IMR-90 (cell line): ENCODE data around the gene GLIPR1. TPM values are rescaled to one million over a fixed set of nuclear protein-coding genes. Genes with fewer than 3 reads are reported as not detected.

Source experiments
- ATAC-seq: fragments of 200-7000 bp; cut with Tn5 transposase; 2 replicates; pipeline ENCODE4 v1.9.1; 2020; ENCODE audit warnings: low read depth, mild to moderate bottlenecking, moderate library complexity
- BruUV-seq: library from RNA; stranded (reverse); fragments of 400-500 nt; replicated peaks from 2 replicates; lab custom pipeline; 2021; lab: Mats Ljungman, UMichigan
- CTCF ChIA-PET: fragments of 300-600 bp; formaldehyde crosslinking; extraction: SDS; loops from one replicate; lab custom pipeline; 2021; ENCODE audit warnings: antibody characterized with exemption; lab: Yijun Ruan, JAX
- POLR2A ChIA-PET: fragments of 300-600 bp; sonication (Branson Sonifier 250); formaldehyde crosslinking; loops from one replicate; lab custom pipeline; 2022; ENCODE audit warnings: antibody characterized with exemption; ENCODE audit not compliant: unreplicated experiment; lab: Charles Lee
- DNase-seq: peaks from one replicate; pipeline ENCODE4 v3.0.0; 2013
- H2AFZ ChIP-seq: replicated peaks from 2 replicates; pipeline ENCODE3; 2013; ENCODE audit warnings: low read length, mild to moderate bottlenecking; ENCODE audit not compliant: poor library complexity
- H2AK5ac ChIP-seq: 2 replicates; pipeline ENCODE4 v1.6.1; 2013; ENCODE audit warnings: low read depth, low read length, inconsistent platforms
- H2AK9ac ChIP-seq: replicated peaks from 2 replicates; pipeline ENCODE3; 2013; ENCODE audit warnings: mild to moderate bottlenecking, low read depth, low read length, moderate library complexity; ENCODE audit not compliant: poor library complexity
- H2BK120ac ChIP-seq: 2 replicates; pipeline ENCODE4 v1.6.1; 2013; ENCODE audit warnings: low read depth, low read length, inconsistent platforms
- H2BK15ac ChIP-seq: 3 replicates; pipeline ENCODE4 v1.6.1; 2013; ENCODE audit warnings: low read depth, low read length, inconsistent platforms
- H2BK20ac ChIP-seq: 2 replicates; pipeline ENCODE4 v1.6.1; 2013; ENCODE audit warnings: low read depth, mild to moderate bottlenecking, inconsistent platforms, low read length, moderate library complexity
- H2BK5ac ChIP-seq: 2 replicates; pipeline ENCODE4 v1.6.1; 2013; ENCODE audit warnings: mild to moderate bottlenecking, low read depth, low read length, inconsistent platforms; ENCODE audit not compliant: poor library complexity, severe bottlenecking
- H3K14ac ChIP-seq: replicated peaks from 2 replicates; pipeline ENCODE4 v1.6.1; 2013; ENCODE audit warnings: low read depth, low read length, inconsistent platforms
- H3K18ac ChIP-seq: 2 replicates; pipeline ENCODE4 v1.6.1; 2013; ENCODE audit warnings: low read depth, low read length, control low read depth
- H3K23ac ChIP-seq: 2 replicates; pipeline ENCODE4 v1.6.1; 2013; ENCODE audit warnings: low read depth, low read length, inconsistent platforms
- H3K27ac ChIP-seq: 2 replicates; pipeline ENCODE4 v1.5.1; 2013; ENCODE audit warnings: mild to moderate bottlenecking, control low read depth, low read length; ENCODE audit not compliant: insufficient read depth
- H3K27me3 ChIP-seq: 2 replicates; pipeline ENCODE4 v1.6.1; 2013; ENCODE audit warnings: low read length; ENCODE audit not compliant: control insufficient read depth, insufficient read depth
- H3K36me3 ChIP-seq: 2 replicates; pipeline ENCODE4 v1.6.1; 2013; ENCODE audit warnings: low read length, mixed read lengths; ENCODE audit not compliant: control insufficient read depth, insufficient read depth
- H3K4ac ChIP-seq: 2 replicates; pipeline ENCODE4 v1.6.1; 2013; ENCODE audit warnings: low read depth, low read length, inconsistent platforms
- H3K4me1 ChIP-seq: 2 replicates; pipeline ENCODE4 v1.6.1; 2013; ENCODE audit warnings: low read length, mixed read lengths; ENCODE audit not compliant: control insufficient read depth, insufficient read depth
- H3K4me2 ChIP-seq: 2 replicates; pipeline ENCODE4 v1.6.1; 2013; ENCODE audit warnings: low read depth, mild to moderate bottlenecking, control low read depth, low read length, moderate library complexity
- H3K4me3 ChIP-seq: 2 replicates; pipeline ENCODE4 v1.5.1; 2013; ENCODE audit warnings: low read depth, mild to moderate bottlenecking, control low read depth, low read length, moderate library complexity; ENCODE audit not compliant: insufficient read depth
- H3K56ac ChIP-seq: 2 replicates; pipeline ENCODE4 v1.6.1; 2013; ENCODE audit warnings: low read length, inconsistent platforms; ENCODE audit not compliant: insufficient read depth; ENCODE audit errors: extremely low read depth
- H3K79me1 ChIP-seq, 2 experiments: 2 replicates each; pipeline ENCODE4 v1.6.1; 2013; ENCODE audit warnings: low read length in 2 of 2, inconsistent platforms in 1 of 2, low read depth in 1 of 2
- H3K9ac ChIP-seq: 2 replicates; pipeline ENCODE4 v1.6.1; 2013; ENCODE audit warnings: low read depth, low read length, control low read depth
- H3K9me1 ChIP-seq: 2 replicates; pipeline ENCODE4 v1.6.1; 2013; ENCODE audit warnings: low read length, inconsistent platforms; ENCODE audit not compliant: insufficient read depth
- H3K9me3 ChIP-seq: 2 replicates; pipeline ENCODE4 v1.6.1; 2013; ENCODE audit warnings: low read length; ENCODE audit not compliant: control insufficient read depth, insufficient read depth
- H4K20me1 ChIP-seq: 2 replicates; pipeline ENCODE4 v1.6.1; 2013; ENCODE audit warnings: low read length, inconsistent platforms; ENCODE audit not compliant: insufficient read depth
- H4K5ac ChIP-seq: 2 replicates; pipeline ENCODE4 v1.6.1; 2013; ENCODE audit warnings: mild to moderate bottlenecking, low read depth, low read length, control low read depth
- H4K8ac ChIP-seq, 2 experiments: 2 replicates each; pipeline ENCODE4 v1.6.1; 2013; ENCODE audit warnings: low read depth in 2 of 2, low read length in 2 of 2, control low read depth in 1 of 2, inconsistent platforms in 1 of 2
- H4K91ac ChIP-seq: 2 replicates; pipeline ENCODE4 v1.6.1; 2013; ENCODE audit warnings: low read depth, low read length, inconsistent platforms; ENCODE audit not compliant: insufficient read depth
- BHLHE40 ChIP-seq: fragments of 150-350 bp; IDR thresholded peaks from 2 replicates; pipeline ENCODE4 v1.6.1; 2016; ENCODE audit warnings: mild to moderate bottlenecking, low read depth, low read length
- CEBPB ChIP-seq: IDR thresholded peaks from 2 replicates; pipeline ENCODE4 v1.6.1; 2012; ENCODE audit warnings: low read depth, low read length, improper control_type of control experiment
- CHD1 ChIP-seq: IDR thresholded peaks from 2 replicates; pipeline ENCODE4 v1.6.1; 2012; ENCODE audit warnings: low read depth, low read length, improper control_type of control experiment
- FOS ChIP-seq: fragments of 150-350 bp; IDR thresholded peaks from 2 replicates; pipeline ENCODE4 v1.6.1; 2016; ENCODE audit warnings: low read depth, low read length
- MAFK ChIP-seq: IDR thresholded peaks from 2 replicates; pipeline ENCODE4 v1.6.1; 2012; ENCODE audit warnings: low read depth, low read length, improper control_type of control experiment
- MAZ ChIP-seq: IDR thresholded peaks from 2 replicates; pipeline ENCODE4 v1.6.1; 2012; ENCODE audit warnings: low read depth, mild to moderate bottlenecking, low read length, improper control_type of control experiment, moderate library complexity, borderline replicate concordance
- MXI1 ChIP-seq: IDR thresholded peaks from 2 replicates; pipeline ENCODE4 v1.6.1; 2012; ENCODE audit warnings: low read depth, mild to moderate bottlenecking, low read length, moderate library complexity, borderline replicate concordance
- POLR2A ChIP-seq: IDR thresholded peaks from 2 replicates; pipeline ENCODE4 v1.6.1; 2012; ENCODE audit warnings: mild to moderate bottlenecking, low read depth, low read length
- RCOR1 ChIP-seq: IDR thresholded peaks from 2 replicates; pipeline ENCODE4 v1.6.1; 2012; ENCODE audit warnings: mild to moderate bottlenecking, low read length, improper control_type of control experiment; ENCODE audit not compliant: insufficient replicate concordance
- RFX5 ChIP-seq: IDR thresholded peaks from 2 replicates; pipeline ENCODE4 v1.8.0; 2012; ENCODE audit warnings: low read depth, mild to moderate bottlenecking, low read length, moderate library complexity
- SMC3 ChIP-seq: fragments of 150-350 bp; IDR thresholded peaks from 2 replicates; pipeline ENCODE4 v1.6.1; 2016; ENCODE audit warnings: low read depth, mild to moderate bottlenecking, antibody characterized with exemption, low read length, moderate library complexity
- WGBS, 2 experiments: methylation state at CpG; one replicate each; pipeline versions ENCODE4 v1.1.5 to v1.1.7; 2013; ENCODE audit warnings: missing lambda C conversion rate in 2 of 2; ENCODE audit not compliant: insufficient read length in 1 of 2; ENCODE audit errors: extremely low coverage in 2 of 2; 5-methylcytosine and 5-hydroxymethylcytosine counted together
- dilution Hi-C: fragments of 300-500 bp; cut with HindIII; formaldehyde crosslinking; loops from one replicate; pipeline ENCODE4 v1.14.3; 2018; ENCODE audit warnings: low sequenced_read_pairs; ENCODE audit not compliant: unreplicated experiment
- in situ Hi-C: fragments of 300-500 bp; cut with MboI; formaldehyde crosslinking; loops from 3 replicates; pipeline ENCODE4 v1.14.3; 2019; ENCODE audit warnings: low sequenced_read_pairs, inconsistent platforms, mixed read lengths
- intact Hi-C: fragments of 100-400 bp; cut with micrococcal nuclease; formaldehyde crosslinking; loops from 2 replicates; pipeline ENCODE4 v1.10.0; 2022
- polyA plus RNA-seq, 3 experiments: library from polyadenylated mRNA; depleted of rRNA; stranded (reverse); fragments of >200 nt; gene quantifications; 2 replicates each; pipeline ENCODE4 v1.2.3, GENCODE V29; 2012; ENCODE audit warnings: low replicate concordance in 1 of 3
- total RNA-seq: library from RNA; depleted of rRNA; stranded (reverse); fragments of >200 nt; gene quantifications from 2 replicates; pipeline ENCODE4 v1.2.3, GENCODE V29; 2012
- TF ChIP-seq, protein P1 (sequence below): fragments of 150-350 bp; IDR thresholded peaks from 2 replicates; pipeline ENCODE4 v1.6.1; 2016; ENCODE audit warnings: low read depth, mild to moderate bottlenecking, low read length, moderate library complexity, borderline replicate concordance
- TF ChIP-seq, protein P2 (sequence below): fragments of 150-350 bp; IDR thresholded peaks from 2 replicates; pipeline ENCODE4 v1.6.1; 2017; ENCODE audit warnings: mild to moderate bottlenecking, antibody characterized with exemption, low read length, low read depth
- TF ChIP-seq, protein P3 (sequence below): conservative IDR thresholded peaks from 2 replicates; pipeline ENCODE4 v1.5.1; 2012; ENCODE audit warnings: mild to moderate bottlenecking, low read depth, low read length, improper control_type of control experiment

The GLIPR1 gene
- total and polyA plus RNA-seq, 2 of the 4 experiments (the other 2 are of a cell fraction) = 268 to 327 TPM

DNA sequence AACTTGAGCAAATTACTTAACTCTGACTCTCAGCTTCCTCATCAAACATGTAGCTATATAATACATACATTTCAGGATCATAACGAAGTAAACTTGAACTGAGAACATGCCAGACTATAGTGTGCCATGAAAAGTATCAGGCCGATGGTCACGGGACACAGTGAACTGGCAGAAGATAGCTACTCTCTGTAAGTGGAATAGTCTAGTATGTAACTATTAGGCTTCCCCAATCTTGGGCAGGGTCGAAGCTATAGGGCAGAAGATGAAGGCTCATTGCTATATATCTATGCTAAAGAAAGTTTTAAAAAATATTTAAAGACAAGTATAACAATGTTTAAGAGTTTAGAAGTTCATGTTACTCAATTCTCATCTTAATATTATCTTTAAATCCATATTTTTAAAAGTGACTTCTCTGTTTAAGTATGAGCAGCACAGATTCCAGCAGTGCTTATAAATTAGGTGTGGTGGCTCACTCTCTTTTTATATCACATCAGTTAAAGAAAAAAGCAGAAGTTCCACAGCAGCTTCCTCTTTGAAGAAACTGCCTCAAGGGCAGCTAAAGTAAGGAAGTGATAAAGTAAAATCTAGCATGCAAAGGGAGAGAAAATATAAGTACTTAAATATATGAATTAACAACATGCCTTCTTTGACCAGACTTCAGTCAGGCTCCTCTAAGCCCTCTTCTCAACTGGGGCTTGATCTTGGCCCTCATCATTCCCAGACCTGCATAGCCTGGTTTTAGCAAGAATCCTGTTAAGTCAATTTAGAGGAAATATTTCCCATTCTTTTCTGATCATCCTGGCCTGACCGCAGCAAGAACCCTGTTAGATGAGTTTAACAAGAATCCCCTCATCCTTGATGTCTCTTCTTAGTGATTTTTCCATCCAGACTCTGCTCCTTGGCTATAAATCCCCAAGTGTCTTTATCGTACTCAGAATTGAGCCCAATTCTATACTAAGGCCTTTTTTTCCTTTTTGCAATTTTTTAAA lies 8.4 kb upstream of the GLIPR1 start:
- no peak overlapping the region for H2AK5ac ChIP-seq
- no peak overlapping the region for H3K4me2 ChIP-seq
- ATAC-seq (no peak), DNase-seq (no peak)
- no peak overlapping the region for H2AK9ac ChIP-seq
- WGBS, 2 experiments = 80% methylated on average over 1 of the region's 6 CpGs; no CpG with 5 or more reads in 1 of the 2 experiments
- H3K27ac ChIP-seq = no peak overlapping the region
- no peak overlapping the region for H2BK5ac ChIP-seq
- no peak overlapping the region for H3K4ac ChIP-seq
- H2BK20ac ChIP-seq = no peak overlapping the region
- H3K9me3 ChIP-seq = no peaks in the 10 kb centered on the region
- H3K36me3 ChIP-seq = no peaks in the 10 kb centered on the region
- no peak overlapping the region for H2BK120ac ChIP-seq
- ChIA-PET CTCF (no interaction called here), POLR2A (no interaction called here)
- H3K23ac ChIP-seq = no peak overlapping the region
- H3K4me3 ChIP-seq = no peak overlapping the region
- no peaks in the 10 kb centered on the region for H4K20me1 ChIP-seq
- H4K5ac ChIP-seq = no peak overlapping the region
- H3K9me1 ChIP-seq = no peaks in the 10 kb centered on the region
- no peaks in the 10 kb centered on the region for H3K79me1 ChIP-seq
- intact Hi-C loops (no loop called here), dilution Hi-C loops (no loop called here), in situ Hi-C loops (no loop called here)
- no peak overlapping the region for H2BK15ac ChIP-seq
- no peak overlapping the region for H3K56ac ChIP-seq
- H2AFZ ChIP-seq = no peak overlapping the region
- no peak overlapping the region for H3K14ac ChIP-seq
- H4K8ac ChIP-seq = no peak overlapping the region
- H3K9ac ChIP-seq = no peak overlapping the region
- no peak overlapping the region for H3K18ac ChIP-seq
- H3K27me3 ChIP-seq = no peaks in the 10 kb centered on the region
- no TSS peak for BruUV-seq
- H4K91ac ChIP-seq = no peak overlapping the region
- H3K4me1 ChIP-seq = no peaks in the 10 kb centered on the region
- no peak for TF ChIP-seq RCOR1
- no peak for TF ChIP-seq CEBPB
- TF ChIP-seq CHD1 = no peak
- TF ChIP-seq, protein P1, sequence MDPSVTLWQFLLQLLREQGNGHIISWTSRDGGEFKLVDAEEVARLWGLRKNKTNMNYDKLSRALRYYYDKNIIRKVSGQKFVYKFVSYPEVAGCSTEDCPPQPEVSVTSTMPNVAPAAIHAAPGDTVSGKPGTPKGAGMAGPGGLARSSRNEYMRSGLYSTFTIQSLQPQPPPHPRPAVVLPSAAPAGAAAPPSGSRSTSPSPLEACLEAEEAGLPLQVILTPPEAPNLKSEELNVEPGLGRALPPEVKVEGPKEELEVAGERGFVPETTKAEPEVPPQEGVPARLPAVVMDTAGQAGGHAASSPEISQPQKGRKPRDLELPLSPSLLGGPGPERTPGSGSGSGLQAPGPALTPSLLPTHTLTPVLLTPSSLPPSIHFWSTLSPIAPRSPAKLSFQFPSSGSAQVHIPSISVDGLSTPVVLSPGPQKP = no peak
- TF ChIP-seq SMC3 = no peak
- no peak for TF ChIP-seq FOS
- no peak for TF ChIP-seq MAFK
- TF ChIP-seq RFX5 = no peak
- TF ChIP-seq, protein P2, sequence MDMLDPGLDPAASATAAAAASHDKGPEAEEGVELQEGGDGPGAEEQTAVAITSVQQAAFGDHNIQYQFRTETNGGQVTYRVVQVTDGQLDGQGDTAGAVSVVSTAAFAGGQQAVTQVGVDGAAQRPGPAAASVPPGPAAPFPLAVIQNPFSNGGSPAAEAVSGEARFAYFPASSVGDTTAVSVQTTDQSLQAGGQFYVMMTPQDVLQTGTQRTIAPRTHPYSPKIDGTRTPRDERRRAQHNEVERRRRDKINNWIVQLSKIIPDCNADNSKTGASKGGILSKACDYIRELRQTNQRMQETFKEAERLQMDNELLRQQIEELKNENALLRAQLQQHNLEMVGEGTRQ = no peak
- TF ChIP-seq, protein P3, sequence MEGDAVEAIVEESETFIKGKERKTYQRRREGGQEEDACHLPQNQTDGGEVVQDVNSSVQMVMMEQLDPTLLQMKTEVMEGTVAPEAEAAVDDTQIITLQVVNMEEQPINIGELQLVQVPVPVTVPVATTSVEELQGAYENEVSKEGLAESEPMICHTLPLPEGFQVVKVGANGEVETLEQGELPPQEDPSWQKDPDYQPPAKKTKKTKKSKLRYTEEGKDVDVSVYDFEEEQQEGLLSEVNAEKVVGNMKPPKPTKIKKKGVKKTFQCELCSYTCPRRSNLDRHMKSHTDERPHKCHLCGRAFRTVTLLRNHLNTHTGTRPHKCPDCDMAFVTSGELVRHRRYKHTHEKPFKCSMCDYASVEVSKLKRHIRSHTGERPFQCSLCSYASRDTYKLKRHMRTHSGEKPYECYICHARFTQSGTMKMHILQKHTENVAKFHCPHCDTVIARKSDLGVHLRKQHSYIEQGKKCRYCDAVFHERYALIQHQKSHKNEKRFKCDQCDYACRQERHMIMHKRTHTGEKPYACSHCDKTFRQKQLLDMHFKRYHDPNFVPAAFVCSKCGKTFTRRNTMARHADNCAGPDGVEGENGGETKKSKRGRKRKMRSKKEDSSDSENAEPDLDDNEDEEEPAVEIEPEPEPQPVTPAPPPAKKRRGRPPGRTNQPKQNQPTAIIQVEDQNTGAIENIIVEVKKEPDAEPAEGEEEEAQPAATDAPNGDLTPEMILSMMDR = no peak
- TF ChIP-seq MAZ = no peak
- no peak for TF ChIP-seq POLR2A
- no peak for TF ChIP-seq MXI1
- no peak for TF ChIP-seq BHLHE40
